ENCODE data around the gene RPS16. TPM values are rescaled to one million over a fixed set of nuclear protein-coding genes. Genes with fewer than 3 reads are reported as not detected.

Gene RPS16
- total and polyA plus RNA-seq, 2 donors from 2014 or later: 1,461 to 1,965 TPM

- Histone ChIP-seq H3K9me3 (ENCODE audit: control insufficient read depth in 2 of 3, insufficient read depth in 1 of 3, low read length in 3 of 3) (no peaks in the 10 kb centered on the region), H3K4me3 (ENCODE audit: low read length in 3 of 3) (no peak overlapping the region), H3K27ac (ENCODE audit: low read depth in 2 of 2, low read length in 2 of 2) (no peak overlapping the region), H3K4me1 (ENCODE audit: control insufficient read depth in 2 of 3, insufficient read depth in 2 of 3, low read depth in 1 of 3, low read length in 3 of 3) (no peaks in the 10 kb centered on the region), H3K36me3 (ENCODE audit: control insufficient read depth in 2 of 3, insufficient read depth in 3 of 3, low read length in 3 of 3) (peaks cover 4 to 71% (median 49%) of the 10 kb centered on the region in 3 donors), H3K27me3 (ENCODE audit: control insufficient read depth, insufficient read depth, low read length) (no peaks in the 10 kb centered on the region), H3K9ac (ENCODE audit: low read length in 3 of 3) (no peak overlapping the region)
- FAIRE-seq (no peak), DNase-seq (no peak)
- intact Hi-C loops (cut with DNase I): loop anchor here (10.0 kb wide), 1 partner anchor 61 kb away; the partner anchor contains the start of gene EID2B
- TF ChIP-seq CTCF (IDR thresholded peaks at IDR 0.05; ENCODE audit: borderline replicate concordance, extremely low read depth, insufficient read depth): no peak
Observed at GRCh38 chr19:39473443-39473960, 37.8 kb upstream of the RPS16 start.

- TF ChIP-seq CTCF (IDR thresholded peaks at IDR 0.05; ENCODE audit: borderline replicate concordance, extremely low read depth, insufficient read depth): no peak
- FAIRE-seq: no peak
- intact Hi-C loops (cut with DNase I): loop anchor here (10.0 kb wide), 1 partner anchor 62 kb away; the partner anchor contains the start of gene EID2B
- H3K9ac ChIP-seq (ENCODE audit: low read length in 3 of 3): no peak overlapping the region
- H3K4me1 ChIP-seq (ENCODE audit: control insufficient read depth in 2 of 3, insufficient read depth in 2 of 3, low read depth in 1 of 3, low read length in 3 of 3): no peaks in the 10 kb centered on the region
- H3K36me3 ChIP-seq (ENCODE audit: control insufficient read depth in 2 of 3, insufficient read depth in 3 of 3, low read length in 3 of 3): peaks cover 4 to 77% (median 55%) of the 10 kb centered on the region in 3 donors
- no peaks in the 10 kb centered on the region for H3K9me3 ChIP-seq (ENCODE audit: control insufficient read depth in 2 of 3, insufficient read depth in 1 of 3, low read length in 3 of 3)
- H3K27ac ChIP-seq (ENCODE audit: low read depth in 2 of 2, low read length in 2 of 2): no peak overlapping the region
- no peaks in the 10 kb centered on the region for H3K27me3 ChIP-seq (ENCODE audit: control insufficient read depth, insufficient read depth, low read length)
- no peak for DNase-seq
- no peak overlapping the region for H3K4me3 ChIP-seq (ENCODE audit: low read length in 3 of 3)
Observed at GRCh38 chr19:39472746-39473442, 37.1 kb upstream of the RPS16 start.

- no peaks in the 10 kb centered on the region for H3K9me3 ChIP-seq (ENCODE audit: control insufficient read depth in 2 of 3, insufficient read depth in 1 of 3, low read length in 3 of 3)
- H3K27me3 ChIP-seq (ENCODE audit: control insufficient read depth, insufficient read depth, low read length): no peaks in the 10 kb centered on the region
- no peak overlapping the region for H3K9ac ChIP-seq (ENCODE audit: low read length in 3 of 3)
- intact Hi-C loops (cut with DNase I): loop anchor here (10.0 kb wide), 1 partner anchor 63 kb away; the partner anchor contains the start of gene EID2B
- H3K36me3 ChIP-seq (ENCODE audit: control insufficient read depth in 2 of 3, insufficient read depth in 3 of 3, low read length in 3 of 3): peaks cover 4 to 80% (median 62%) of the 10 kb centered on the region in 3 donors
- H3K4me3 ChIP-seq (ENCODE audit: low read length in 3 of 3): no peak overlapping the region
- DNase-seq (no peak), FAIRE-seq (no peak)
- no peak for TF ChIP-seq CTCF (IDR thresholded peaks at IDR 0.05; ENCODE audit: borderline replicate concordance, extremely low read depth, insufficient read depth)
- no peak overlapping the region for H3K27ac ChIP-seq (ENCODE audit: low read depth in 2 of 2, low read length in 2 of 2)
- H3K4me1 ChIP-seq (ENCODE audit: control insufficient read depth in 2 of 3, insufficient read depth in 2 of 3, low read depth in 1 of 3, low read length in 3 of 3): no peaks in the 10 kb centered on the region
Observed at GRCh38 chr19:39471756-39472536, 36.2 kb upstream of the RPS16 start.
